ENCODE measurements around the gene OS9. TPM values are rescaled to one million over a fixed set of nuclear protein-coding genes. Genes with fewer than 3 reads are reported as not detected.

The OS9 gene
- total RNA-seq, 1 donor from 2014 or later, result 135 TPM

DNA sequence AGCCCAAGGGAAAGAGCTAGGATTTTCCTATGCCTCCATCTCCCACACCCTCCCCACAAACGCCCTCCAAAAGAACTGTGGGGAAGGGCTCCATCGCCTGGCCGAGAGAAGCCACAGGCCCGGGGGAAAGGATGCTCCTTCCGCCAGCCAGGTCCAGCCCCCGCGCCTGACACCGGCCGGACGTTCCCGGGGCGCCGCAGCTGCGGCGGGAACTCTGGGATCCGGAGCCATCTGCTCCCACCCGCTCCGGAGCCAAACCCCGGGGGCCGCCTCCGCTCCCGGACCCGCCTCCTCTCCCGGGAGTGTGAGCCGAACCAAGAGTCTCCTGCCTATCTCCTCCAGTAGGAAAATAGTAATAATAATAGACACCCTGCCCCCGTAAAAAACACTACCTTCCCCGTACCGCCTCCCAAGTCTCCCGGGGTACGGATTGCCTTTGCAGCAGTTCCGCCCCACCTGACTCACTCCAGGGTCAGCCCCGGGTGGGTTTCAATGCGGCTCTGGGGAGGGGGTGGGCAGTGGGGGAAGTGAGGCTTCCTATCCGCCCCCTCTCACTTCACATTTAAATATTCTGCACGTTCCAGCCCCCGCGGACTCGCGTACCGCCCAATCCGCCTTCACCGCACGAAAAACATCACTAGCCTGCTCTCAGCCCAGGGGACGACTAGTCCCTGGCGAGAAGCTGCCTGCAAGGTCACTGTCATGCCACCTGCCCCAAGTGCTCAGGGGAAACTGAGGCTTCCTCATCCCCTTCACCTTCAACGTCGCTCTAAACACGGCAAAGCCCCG lies 42.2 kb downstream of the OS9 start:
- DNase-seq, result no peak

DNA sequence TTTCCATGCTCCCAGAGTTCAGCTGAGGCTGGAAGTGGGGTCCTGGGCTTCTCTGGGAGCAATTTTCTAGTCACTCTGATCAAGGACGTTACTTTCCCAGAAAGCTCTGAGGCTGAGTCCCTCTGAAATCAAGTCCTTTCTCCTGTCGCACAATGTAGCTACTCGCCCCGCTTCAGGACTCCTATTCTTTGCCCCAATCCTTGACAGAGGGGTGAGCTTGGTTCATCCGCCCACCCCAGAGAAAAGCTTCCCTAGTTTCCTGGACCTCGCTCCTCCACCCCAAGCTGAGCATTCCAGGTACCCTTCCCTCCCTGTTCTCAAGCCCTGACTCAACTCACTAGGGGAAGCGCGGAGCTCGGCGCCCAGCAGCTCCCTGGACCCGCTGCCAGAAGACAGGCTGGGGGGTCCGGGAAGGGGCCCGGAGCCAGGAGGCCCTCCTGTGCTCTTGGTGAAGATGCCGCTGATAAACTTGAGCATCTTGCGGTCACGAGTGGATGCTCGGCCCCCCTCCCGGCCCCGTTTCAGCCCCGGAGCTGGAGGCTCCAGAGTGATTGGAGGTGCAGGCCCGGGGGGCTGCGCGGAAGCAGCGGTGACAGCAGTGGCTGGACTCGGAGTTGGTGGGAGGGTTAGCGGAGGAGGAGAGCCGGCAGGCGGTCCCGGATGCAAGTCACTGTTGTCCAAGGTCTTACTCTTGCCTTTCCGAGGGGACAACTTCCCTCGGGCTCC lies 43.0 kb downstream of the OS9 start:
- no peak for DNase-seq

GRCh38 chr12:57737467-57738460 lies 43.8 kb downstream of the OS9 start:
- no peak for DNase-seq

GRCh38 chr12:57738661-57739237 lies 44.8 kb downstream of the OS9 start, which contains the start of gene AGAP2:
AGAP2 (minus strand) TSS chr12:57738742; CDS start chr12:57738246, 496 bp downstream.
- no peak for DNase-seq

GRCh38 chr12:57739387-57739786 lies 45.5 kb downstream of the OS9 start:
- DNase-seq, result no peak

DNA sequence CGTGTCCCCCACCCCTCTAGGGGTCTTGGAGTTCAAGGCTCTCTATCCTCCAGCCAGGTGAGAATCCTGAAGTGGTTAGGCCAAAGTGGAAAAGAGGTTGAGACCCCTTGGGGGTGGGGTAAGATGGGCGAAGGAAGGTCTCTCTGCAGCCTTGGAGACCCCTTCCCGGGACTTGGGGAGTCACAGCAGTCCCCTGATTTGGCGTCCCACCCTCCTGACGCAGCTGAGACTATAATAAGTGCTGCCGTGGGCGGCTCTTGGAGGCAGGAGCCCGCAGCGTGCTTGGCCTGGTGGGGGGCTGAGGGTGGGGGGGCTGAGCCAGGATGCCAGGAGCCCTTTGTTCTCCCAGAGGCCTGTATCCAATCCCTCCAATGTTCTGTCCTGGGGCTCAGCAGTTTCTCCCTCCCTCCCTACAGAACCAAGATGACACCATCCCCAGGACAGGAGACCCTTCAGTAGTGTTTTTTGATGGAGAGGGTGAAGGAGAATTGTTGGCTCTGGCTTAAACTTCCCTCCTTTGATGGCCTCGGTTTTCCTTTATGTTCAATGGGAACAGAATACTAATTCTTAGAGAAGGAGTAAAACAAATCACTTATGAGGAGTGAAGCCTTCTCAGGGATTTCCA lies 46.1 kb downstream of the OS9 start:
- no peak for DNase-seq

- DNase-seq, result no peak
These were observed 46.9 kb downstream of the OS9 start for GRCh38 chr12:57740656-57741412.

- DNase-seq, result no peak
These were observed 47.5 kb downstream of the OS9 start for GRCh38 chr12:57741413-57741789.

- DNase-seq, result no peak
These were observed 48.2 kb downstream of the OS9 start for GRCh38 chr12:57741844-57742738.

- no peak for DNase-seq
These were observed 49.8 kb downstream of the OS9 start for GRCh38 chr12:57743769-57744168.

GRCh38 chr12:57744194-57744776 lies 50.4 kb downstream of the OS9 start:
- DNase-seq, result peak; percentile 78

GRCh38 chr12:57744777-57745484 lies 51.0 kb downstream of the OS9 start, which contains the start of gene TSPAN31:
TSPAN31 (plus strand) TSS chr12:57745039; CDS start chr12:57745155, 116 bp downstream.
- peak; percentile 99 for DNase-seq

DNA sequence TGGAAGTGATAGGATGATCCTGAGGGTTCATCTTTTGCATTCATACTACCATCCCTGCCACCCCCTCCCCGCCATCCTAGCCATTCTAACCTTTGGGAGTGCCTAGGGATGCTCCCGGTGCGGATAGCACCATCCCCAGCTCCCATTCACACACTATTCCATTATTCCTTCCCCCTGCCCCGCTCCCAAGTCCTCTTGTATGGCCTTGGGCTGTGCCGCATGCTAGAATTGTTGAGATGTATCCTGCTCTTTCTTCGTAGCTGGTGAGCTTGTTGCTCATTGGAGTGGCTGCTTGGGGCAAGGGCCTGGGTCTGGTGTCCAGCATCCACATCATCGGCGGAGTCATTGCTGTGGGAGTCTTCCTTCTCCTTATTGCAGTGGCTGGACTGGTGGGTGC lies 51.6 kb downstream of the OS9 start:
- no peak for DNase-seq

GRCh38 chr12:57746025-57746424 lies 52.1 kb downstream of the OS9 start:
- no peak for DNase-seq

DNA sequence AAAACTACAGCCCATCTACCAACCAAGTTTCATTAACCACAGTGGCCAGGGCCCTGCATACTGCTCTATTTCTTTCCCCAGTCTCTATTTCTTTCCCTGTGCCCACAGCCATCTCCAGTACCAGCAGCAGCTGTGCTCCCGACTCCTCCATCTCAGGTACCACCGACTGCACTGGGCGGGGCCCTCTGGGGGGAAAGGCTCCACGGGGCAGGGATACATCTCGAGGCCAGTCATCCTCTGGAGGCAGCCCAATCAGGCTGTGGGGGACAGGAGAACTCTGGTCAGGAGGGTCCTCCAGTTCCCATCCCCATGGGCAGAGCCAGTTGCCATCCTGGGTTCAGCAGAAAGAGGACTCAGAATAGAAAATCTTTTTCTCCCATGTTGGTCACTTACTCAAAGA lies 55.1 kb downstream of the OS9 start:
- DNase-seq, result no peak

GRCh38 chr12:57750561-57751431 lies 56.9 kb downstream of the OS9 start:
- DNase-seq, result no peak

- DNase-seq, result no peak
These were observed 57.5 kb downstream of the OS9 start for GRCh38 chr12:57751432-57751787.

All from skin of body (tissue), 2 donors.